Measurements from ENCODE around the gene TXNL4B. TPM values are rescaled to one million over a fixed set of nuclear protein-coding genes. Genes with fewer than 3 reads are reported as not detected.

Gene TXNL4B
- total and polyA plus RNA-seq, 10 of the 15 experiments (the other 5 are each of a cell fraction or from before 2014, with no cell fraction given), result 11.1 to 24.0 (median 15.9) TPM

- DNase-seq (ENCODE audit: low read depth, low spot score), result no peak
- Histone ChIP-seq H3K4me3 (no peak overlapping the region), H3K9ac (ENCODE audit: control insufficient read depth, insufficient read depth, low read length) (no peak overlapping the region), H4K20me1 (ENCODE audit: control insufficient read depth, insufficient read depth) (no peaks in the 10 kb centered on the region), H3K27ac (ENCODE audit: control insufficient read depth, insufficient read depth) (no peak overlapping the region), H3K4me2 (ENCODE audit: control insufficient read depth, insufficient read depth) (no peak overlapping the region), H3K9me3 (replicated peaks; ENCODE audit: control insufficient read depth, insufficient read depth, low read length) (no peaks in the 10 kb centered on the region), H3K27me3 (replicated peaks in 1 of 2; ENCODE audit: control insufficient read depth in 2 of 2, insufficient read depth in 2 of 2, low read length in 1 of 2) (no peaks in the 10 kb centered on the region), H3K4me1 (ENCODE audit: control insufficient read depth, insufficient read depth, low read length) (no peaks in the 10 kb centered on the region), H3K79me2 (ENCODE audit: control insufficient read depth, insufficient read depth, low read length) (no peaks in the 10 kb centered on the region), H2AFZ (ENCODE audit: control insufficient read depth, low read depth, low read length) (no peak overlapping the region), H3K36me3 (ENCODE audit: control insufficient read depth in 2 of 2, insufficient read depth in 2 of 2, low read length in 1 of 2) (no peaks in the 10 kb centered on the region)
- intact Hi-C loops (cut with micrococcal nuclease; ENCODE audit: unreplicated experiment), result no loop called here
- no peak for FAIRE-seq
- BruUV-seq (replicated peaks), result no TSS peak
- ChIA-PET SMC1A (ENCODE audit: uncharacterized antibody, unreplicated experiment) (no interaction called here), CTCF (no interaction called here), POLR2A (no interaction called here), RAD21 (ENCODE audit: unreplicated experiment) (no interaction called here)
- ATAC-seq, result no peak
- in situ Hi-C loops (cut with MboI), result no loop called here
- WGBS (ENCODE audit: insufficient coverage, insufficient replicate concordance, low lambda C conversion rate, missing lambda C conversion rate), result 79% methylated on average over 10 of the region's 10 CpGs
- TF ChIP-seq SREBF1 (IDR thresholded peaks at IDR 0.05; ENCODE audit: low read length), result no peak
- TF ChIP-seq SMAD5 (IDR thresholded peaks at IDR 0.05; ENCODE audit: low read depth), result no peak
- no peak for TF ChIP-seq NR2C1 (IDR thresholded peaks at IDR 0.05)
- no peak for TF ChIP-seq PKNOX1 (IDR thresholded peaks at IDR 0.05)
- no peak for TF ChIP-seq ZNF592 (IDR thresholded peaks at IDR 0.05)
- no peak for TF ChIP-seq POU2F2 (IDR thresholded peaks at IDR 0.05; ENCODE audit: borderline replicate concordance, low read depth, low read length)
- no peak for TF ChIP-seq SRF (IDR thresholded peaks at IDR 0.05; ENCODE audit: low read depth in 2 of 2, low read length in 2 of 2)
Observed at GRCh38 chr16:72064361-72064894, 29.0 kb downstream of the TXNL4B start.
